Spleen (tissue), 13 donors: ENCODE measurements around the gene NGLY1. TPM values are rescaled to one million over a fixed set of nuclear protein-coding genes. Genes with fewer than 3 reads are reported as not detected.

ENCODE experiments used
- DNase-seq: peaks from one replicate; pipeline ENCODE4 v3.0.0-alpha.2; 2020
- H3K27ac ChIP-seq, 8 donors: fragments of 200-600 bp; sonication (generic) in 7 of 8; 1 replicate in 4 of 8; 2 replicates in 4 of 8; pipeline versions ENCODE4 v1.5.0 to v1.8.0; 2016 to 2021; ENCODE audit warnings: inconsistent platforms in 4 of 8, mild to moderate bottlenecking in 4 of 8, moderate library complexity in 1 of 8
- H3K27me3 ChIP-seq, 7 donors: fragments of 200-600 bp; sonication (generic) in 6 of 7; replicated peaks in 1 of 7; 1 replicate in 4 of 7; 2 replicates in 3 of 7; pipeline versions ENCODE4 v1.5.0 to v1.8.0; 2016 to 2021; ENCODE audit warnings: inconsistent platforms in 3 of 7, mild to moderate bottlenecking in 1 of 7
- H3K36me3 ChIP-seq, 6 donors: fragments of 200-600 bp; sonication (generic) in 5 of 6; 1 replicate in 4 of 6; 2 replicates in 2 of 6; pipeline versions ENCODE4 v1.5.0 to v1.8.0; 2016 to 2021; ENCODE audit warnings: inconsistent platforms in 2 of 6
- H3K4me1 ChIP-seq, 6 donors: fragments of 200-600 bp; sonication (generic) in 5 of 6; 1 replicate in 3 of 6; 2 replicates in 3 of 6; pipeline versions ENCODE4 v1.5.0 to v1.8.0; 2016 to 2021; ENCODE audit warnings: inconsistent platforms in 3 of 6
- H3K4me3 ChIP-seq, 8 donors: fragments of 200-600 bp; sonication (generic) in 7 of 8; 1 replicate in 4 of 8; 2 replicates in 4 of 8; pipeline versions ENCODE4 v1.5.0 to v1.8.0; 2016 to 2021; ENCODE audit warnings: inconsistent platforms in 4 of 8, mild to moderate bottlenecking in 4 of 8, moderate library complexity in 2 of 8
- H3K9me3 ChIP-seq, 8 donors: fragments of 200-600 bp; sonication (generic) in 7 of 8; 1 replicate in 4 of 8; 2 replicates in 4 of 8; pipeline versions ENCODE4 v1.5.0 to v1.8.0; 2016 to 2021; ENCODE audit warnings: inconsistent platforms in 4 of 8
- POLR2A ChIP-seq, 3 donors: fragments of 450-650 bp; IDR thresholded peaks; one replicate each; pipeline ENCODE4 v1.5.1; 2017; ENCODE audit warnings: antibody characterized with exemption in 3 of 3, mild to moderate bottlenecking in 1 of 3
- POLR2AphosphoS5 ChIP-seq, 3 donors: sonication (generic); formaldehyde crosslinking; IDR thresholded peaks; one replicate each; pipeline ENCODE4 v1.5.1; 2017; ENCODE audit warnings: antibody characterized with exemption in 3 of 3
- WGBS, 5 donors: extraction: QIAGEN DNeasy Blood & Tissue Kit in 3 of 5; methylation state at CpG; one replicate each; pipeline versions ENCODE4 v1.1.5 to v1.1.7; 2013 to 2018; 5-methylcytosine and 5-hydroxymethylcytosine counted together
- intact Hi-C: fragments of 100-400 bp; cut with DNase I; formaldehyde crosslinking; loops from one replicate; pipeline ENCODE4 v1.15.0; 2023; ENCODE audit warnings: low total_unique reads
- long read RNA-seq, 2 donors: transcript quantifications; one replicate each; lab custom pipeline, GENCODE V29; 2026
- polyA plus RNA-seq, 3 donors: library from polyadenylated mRNA; stranded (reverse); fragments of 200-250 nt; gene quantifications; one replicate each; pipeline ENCODE4 v1.2.1, GENCODE V29; 2013
- total RNA-seq, 7 donors: library from RNA; depleted of rRNA in 3 of 7; stranded (reverse); fragments of >200 nt in 3 of 7; fragmentation: NEBNext Ultra II Directional in 4 of 7; extraction: Animal tissue kit (Norgen Biotek cat#: 25700) in 4 of 7; gene quantifications; one replicate each; pipeline versions ENCODE4 v1.1.0 to v1.2.1, GENCODE V29; 2016 to 2021
- TF ChIP-seq, protein P1 (sequence below), 11 experiments: fragments of 200-600 bp in 7 of 11; fragments of 450-650 bp in 4 of 11; sonication (generic) in 4 of 11; IDR thresholded peaks in 8 of 11; conservative IDR thresholded peaks in 3 of 11; 1 replicate in 7 of 11; 2 replicates in 4 of 11; pipeline versions ENCODE4 v1.4.0 to v1.8.0; 2016 to 2021; ENCODE audit warnings: antibody characterized with exemption in 11 of 11, inconsistent platforms in 4 of 11, mild to moderate bottlenecking in 1 of 11
- donor health status: healthy with polysubstance abuse.
- donor health status: DM: no; HTN: no; CAD: no; lungs with moderate emphysema.
- donor health status: DM: no; HTN: no; CAD: no.
- donor health status: Bipolar disorder and iron deficiency.
- donor health status: healthy.
- donor health status: DM: no; HTN: no; CAD: no.
- donor health status: DM: yes; HTN: yes; CAD: no.

Gene NGLY1, protein sequence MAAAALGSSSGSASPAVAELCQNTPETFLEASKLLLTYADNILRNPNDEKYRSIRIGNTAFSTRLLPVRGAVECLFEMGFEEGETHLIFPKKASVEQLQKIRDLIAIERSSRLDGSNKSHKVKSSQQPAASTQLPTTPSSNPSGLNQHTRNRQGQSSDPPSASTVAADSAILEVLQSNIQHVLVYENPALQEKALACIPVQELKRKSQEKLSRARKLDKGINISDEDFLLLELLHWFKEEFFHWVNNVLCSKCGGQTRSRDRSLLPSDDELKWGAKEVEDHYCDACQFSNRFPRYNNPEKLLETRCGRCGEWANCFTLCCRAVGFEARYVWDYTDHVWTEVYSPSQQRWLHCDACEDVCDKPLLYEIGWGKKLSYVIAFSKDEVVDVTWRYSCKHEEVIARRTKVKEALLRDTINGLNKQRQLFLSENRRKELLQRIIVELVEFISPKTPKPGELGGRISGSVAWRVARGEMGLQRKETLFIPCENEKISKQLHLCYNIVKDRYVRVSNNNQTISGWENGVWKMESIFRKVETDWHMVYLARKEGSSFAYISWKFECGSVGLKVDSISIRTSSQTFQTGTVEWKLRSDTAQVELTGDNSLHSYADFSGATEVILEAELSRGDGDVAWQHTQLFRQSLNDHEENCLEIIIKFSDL
- total RNA-seq (10 to 100 TPM; 49.7 to 68.1 (median 60.7) TPM), polyA plus RNA-seq (10 to 100 TPM; 40.8 to 77.3 (median 47.2) TPM)
- long read RNA-seq, donor 1, transcript NGLY1-202 (12 exons, 2,473 nt) = major isoform, 6 of 20 reads
- long read RNA-seq, donor 1, partial matches to known transcripts = 12 of 20 reads
- long read RNA-seq, donor 1, other reads (novel, unspliced or antisense) = 0 of 20 reads
- long read RNA-seq, donor 2, partial matches to known transcripts = 5 of 12 reads
- long read RNA-seq, donor 2, other reads (novel, unspliced or antisense) = 0 of 12 reads

DNA sequence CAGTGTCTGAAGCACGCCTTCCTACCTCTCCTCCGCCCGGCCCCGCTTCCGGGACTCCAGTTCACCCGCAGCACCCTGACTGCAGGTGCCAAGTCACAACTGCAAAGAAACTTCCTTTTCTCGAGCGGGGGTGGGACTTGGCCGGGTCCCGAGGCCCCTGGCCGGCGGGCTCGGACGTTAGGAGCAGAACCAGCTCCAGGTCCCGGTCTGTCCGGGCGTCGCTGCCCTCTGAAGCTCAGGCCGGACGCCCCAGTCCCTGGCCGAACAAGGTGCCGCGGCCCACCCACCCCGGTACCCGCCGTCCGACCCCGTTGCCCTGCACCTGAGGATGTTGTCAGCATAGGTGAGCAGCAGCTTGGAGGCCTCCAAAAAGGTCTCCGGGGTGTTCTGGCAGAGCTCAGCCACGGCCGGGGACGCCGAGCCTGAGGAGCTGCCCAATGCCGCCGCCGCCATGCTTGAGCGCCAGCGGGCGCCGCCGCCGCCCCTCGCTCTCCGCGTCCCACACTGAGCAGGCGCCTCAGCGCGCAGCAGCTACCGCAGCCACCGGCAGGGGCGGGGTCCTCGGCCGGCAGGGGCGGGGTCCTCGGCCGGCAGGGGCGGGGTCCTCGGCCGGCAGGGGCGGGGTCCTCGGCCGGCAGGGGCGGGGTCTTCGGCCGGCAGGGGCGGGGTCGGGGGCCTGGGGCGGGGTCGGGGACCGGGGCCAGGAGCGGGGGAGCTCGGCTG, at the start of gene NGLY1:
TSS of gene NGLY1 (minus strand) at position 506 of the 723 bp plus-strand sequence. CDS start at position 453, 53 bp downstream.
- 0 to 1% (median 0%) methylated on average over 22 to 72 of the region's 72 CpGs for WGBS, 5 donors
- H3K27ac ChIP-seq = peak within 1 kb of the TSS; percentile 91 to 97 (median 96)
- H3K27me3 ChIP-seq = no peaks in the 10 kb centered on the region
- H3K4me1 ChIP-seq = peaks cover 10 to 52% (median 37%) of the 10 kb centered on the region in 6 donors
- peak; percentile 98 for DNase-seq
- TF ChIP-seq POLR2AphosphoS5 (IDR thresholded peaks at IDR 0.05) (peak; percentile 97 to 99 (median 98)), POLR2A (IDR thresholded peaks at IDR 0.05) (peak; percentile 84 to 96 (median 90))
- TF ChIP-seq, protein P1, sequence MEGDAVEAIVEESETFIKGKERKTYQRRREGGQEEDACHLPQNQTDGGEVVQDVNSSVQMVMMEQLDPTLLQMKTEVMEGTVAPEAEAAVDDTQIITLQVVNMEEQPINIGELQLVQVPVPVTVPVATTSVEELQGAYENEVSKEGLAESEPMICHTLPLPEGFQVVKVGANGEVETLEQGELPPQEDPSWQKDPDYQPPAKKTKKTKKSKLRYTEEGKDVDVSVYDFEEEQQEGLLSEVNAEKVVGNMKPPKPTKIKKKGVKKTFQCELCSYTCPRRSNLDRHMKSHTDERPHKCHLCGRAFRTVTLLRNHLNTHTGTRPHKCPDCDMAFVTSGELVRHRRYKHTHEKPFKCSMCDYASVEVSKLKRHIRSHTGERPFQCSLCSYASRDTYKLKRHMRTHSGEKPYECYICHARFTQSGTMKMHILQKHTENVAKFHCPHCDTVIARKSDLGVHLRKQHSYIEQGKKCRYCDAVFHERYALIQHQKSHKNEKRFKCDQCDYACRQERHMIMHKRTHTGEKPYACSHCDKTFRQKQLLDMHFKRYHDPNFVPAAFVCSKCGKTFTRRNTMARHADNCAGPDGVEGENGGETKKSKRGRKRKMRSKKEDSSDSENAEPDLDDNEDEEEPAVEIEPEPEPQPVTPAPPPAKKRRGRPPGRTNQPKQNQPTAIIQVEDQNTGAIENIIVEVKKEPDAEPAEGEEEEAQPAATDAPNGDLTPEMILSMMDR (IDR thresholded peaks at IDR 0.05 in 8 of 11, conservative IDR thresholded peaks at IDR 0.05 in 3 of 11) = peak in 9 of 11 experiments; percentile 23 to 68 (median 58)
- H3K9me3 ChIP-seq = no peaks in the 10 kb centered on the region
- peaks cover 0 to 5% (median 3%) of the 10 kb centered on the region in 6 donors for H3K36me3 ChIP-seq
- peak within 1 kb of the TSS; percentile 59 to 93 (median 80) for H3K4me3 ChIP-seq
- intact Hi-C loops = no loop called here

GRCh38 chr3:25831578-25831977, 48.3 kb upstream of the NGLY1 start:
- no peaks in the 10 kb centered on the region for H3K27me3 ChIP-seq
- no peaks in the 10 kb centered on the region for H3K9me3 ChIP-seq
- H3K4me3 ChIP-seq = no peak overlapping the region
- DNase-seq = no peak
- 5 to 10% (median 7%) methylated on average over 3 of the region's 3 CpGs for WGBS, 5 donors
- peaks cover 0 to under 1% (median 0%) of the 10 kb centered on the region in 6 donors for H3K4me1 ChIP-seq
- H3K27ac ChIP-seq = no peak overlapping the region
- no peaks in the 10 kb centered on the region for H3K36me3 ChIP-seq
- TF ChIP-seq POLR2A (IDR thresholded peaks at IDR 0.05) = no peak
- no peak for TF ChIP-seq POLR2AphosphoS5 (IDR thresholded peaks at IDR 0.05)
- TF ChIP-seq, protein P1 (IDR thresholded peaks at IDR 0.05 in 8 of 11, conservative IDR thresholded peaks at IDR 0.05 in 3 of 11) = no peak
- intact Hi-C loops = no loop called here

DNA sequence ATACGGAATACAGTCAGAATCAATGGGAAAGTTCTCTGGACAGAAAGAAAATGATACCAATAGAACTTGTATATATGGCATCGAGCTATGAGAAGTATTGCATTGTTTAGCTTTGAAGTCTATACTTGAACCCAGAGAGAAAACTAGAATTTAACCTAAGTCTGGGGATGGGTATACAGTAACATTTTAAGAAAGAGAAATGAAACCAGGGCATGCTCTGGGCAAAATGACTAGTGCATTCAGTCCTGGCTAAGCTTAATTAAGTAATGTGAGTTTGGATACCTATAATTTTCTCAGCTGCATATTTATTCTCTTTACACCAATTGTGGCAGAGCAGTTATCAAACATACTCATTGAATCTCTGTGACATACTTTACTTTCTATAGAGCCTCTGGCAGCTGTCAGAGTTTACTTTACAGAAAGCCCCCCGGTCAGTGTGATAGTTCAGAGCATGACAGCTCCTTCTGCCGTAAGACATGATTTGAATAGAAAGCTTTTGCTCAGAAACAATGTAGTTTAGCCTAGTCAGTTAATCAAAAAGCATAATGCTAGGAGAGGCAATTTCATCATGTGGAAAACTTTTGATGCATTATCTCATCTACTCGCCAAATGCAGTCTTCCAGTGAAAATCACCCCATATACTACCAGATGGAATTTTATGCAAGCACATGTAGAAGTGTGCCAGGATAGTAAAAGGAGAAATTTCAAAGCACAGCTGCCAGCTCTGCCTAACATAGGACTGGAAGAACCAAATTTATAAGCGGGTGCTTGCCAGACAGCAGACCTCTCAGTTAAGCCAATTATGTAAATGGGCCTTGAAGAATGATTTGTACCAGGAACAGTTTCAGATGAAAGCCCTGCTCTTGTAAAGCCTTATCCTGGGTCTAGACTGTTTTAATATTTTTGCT, 47.4 kb upstream of the NGLY1 start:
- TF ChIP-seq, protein P1 (IDR thresholded peaks at IDR 0.05 in 8 of 11, conservative IDR thresholded peaks at IDR 0.05 in 3 of 11) = no peak
- TF ChIP-seq POLR2AphosphoS5 (IDR thresholded peaks at IDR 0.05) (no peak), POLR2A (IDR thresholded peaks at IDR 0.05) (no peak)
- Histone ChIP-seq H3K4me1 (peaks cover 0 to 6% (median 0%) of the 10 kb centered on the region in 6 donors), H3K4me3 (no peak overlapping the region), H3K27ac (no peak overlapping the region), H3K36me3 (no peaks in the 10 kb centered on the region), H3K9me3 (no peaks in the 10 kb centered on the region), H3K27me3 (no peaks in the 10 kb centered on the region)
- WGBS, 5 donors = 90 to 96% (median 93%) methylated on average over 6 of the region's 6 CpGs
- no peak for DNase-seq
- intact Hi-C loops = no loop called here
